Measurements from ENCODE around the gene ASPG.
A peak's percentile ranks its signal among the peaks of the same experiment; 100 is the strongest.

The ASPG gene

GRCh38 chr14:104136472-104137296, 51.2 kb downstream of the ASPG start:
- DNase-seq (ENCODE audit: low read depth) = no peak

- peak; percentile 23 for DNase-seq (ENCODE audit: low read depth)
These were observed 52.0 kb downstream of the ASPG start for GRCh38 chr14:104137297-104138097.

GRCh38 chr14:104138098-104138717, 52.7 kb downstream of the ASPG start, which contains the start of gene KIF26A:
Gene KIF26A, plus strand, starts transcription at chr14:104138587. Its CDS starts 136 bp downstream, at chr14:104138723.
- no peak for DNase-seq (ENCODE audit: low read depth)

- DNase-seq (ENCODE audit: low read depth) = no peak
These were observed 53.4 kb downstream of the ASPG start for GRCh38 chr14:104138718-104139459.

GRCh38 chr14:104139460-104140212, 54.1 kb downstream of the ASPG start:
- DNase-seq (ENCODE audit: low read depth) = no peak

GRCh38 chr14:104140213-104140462, 54.6 kb downstream of the ASPG start:
- no peak for DNase-seq (ENCODE audit: low read depth)

GRCh38 chr14:104140463-104141331, 55.2 kb downstream of the ASPG start:
- DNase-seq (ENCODE audit: low read depth) = no peak

- DNase-seq (ENCODE audit: low read depth) = no peak
These were observed 56.2 kb downstream of the ASPG start for GRCh38 chr14:104141621-104142091.

GRCh38 chr14:104142136-104142945, 56.8 kb downstream of the ASPG start:
- no peak for DNase-seq (ENCODE audit: low read depth)

GRCh38 chr14:104142946-104143470, 57.5 kb downstream of the ASPG start:
- no peak for DNase-seq (ENCODE audit: low read depth)

GRCh38 chr14:104143521-104144452, 58.3 kb downstream of the ASPG start:
- DNase-seq (ENCODE audit: low read depth) = no peak

GRCh38 chr14:104144453-104144790, 58.9 kb downstream of the ASPG start:
- no peak for DNase-seq (ENCODE audit: low read depth)

- no peak for DNase-seq (ENCODE audit: low read depth)
These were observed 59.7 kb downstream of the ASPG start for GRCh38 chr14:104144911-104145825.

GRCh38 chr14:104145826-104146601, 60.5 kb downstream of the ASPG start:
- no peak for DNase-seq (ENCODE audit: low read depth)

- DNase-seq (ENCODE audit: low read depth) = no peak
These were observed 61.3 kb downstream of the ASPG start for GRCh38 chr14:104146651-104147345.

All from fibroblast of gingiva (primary cell).